ENCODE measurements around the gene CEP68. TPM values are rescaled to one million over a fixed set of nuclear protein-coding genes. Genes with fewer than 3 reads are reported as not detected.

The CEP68 gene
- total RNA-seq, 1 experiment from 2014 or later: 7.2 TPM

DNA sequence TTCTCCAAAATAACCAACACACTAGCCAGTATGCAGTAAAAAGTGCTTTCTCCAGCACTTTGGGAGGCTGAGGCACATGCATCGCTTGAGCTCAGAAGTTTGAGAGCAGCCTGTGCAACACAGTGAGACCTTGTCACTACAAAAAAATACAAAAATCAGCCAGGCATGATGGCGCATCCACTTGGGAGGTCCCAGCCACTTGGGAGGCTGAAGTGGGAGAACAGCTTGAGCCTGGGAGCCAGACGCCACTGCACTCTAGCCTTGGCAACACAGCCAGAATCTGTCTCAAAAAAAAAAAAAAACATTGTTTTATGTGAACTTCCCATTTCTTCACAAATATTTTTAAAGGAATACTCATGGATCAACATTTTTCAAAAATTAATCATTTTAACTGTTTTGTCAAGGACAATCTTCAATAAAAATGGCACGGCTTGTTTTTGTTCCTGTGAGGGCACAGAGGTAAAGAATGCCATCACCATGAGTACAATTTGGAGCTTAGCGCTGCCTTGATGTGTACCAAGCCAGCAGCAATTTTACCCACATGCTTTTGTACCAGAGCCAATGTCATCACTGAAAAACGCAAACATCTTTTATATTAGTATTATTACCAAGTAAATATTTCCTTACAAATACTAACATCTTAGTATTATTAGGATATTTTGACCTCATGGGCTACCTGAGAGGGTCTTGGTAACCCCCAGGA lies 46.9 kb downstream of the CEP68 start:
- CTCF ChIA-PET: interaction anchor here (1.1 kb wide), 1 partner anchor 32 kb away, joined by 5 read pairs; no protein-coding TSS in a partner anchor
- Mint-ChIP-seq H3K4me1 (ENCODE audit: insufficient read depth, unreplicated experiment) (no peaks in the 10 kb centered on the region), H3K4me3 (ENCODE audit: unreplicated experiment) (no peak overlapping the region), H3K36me3 (ENCODE audit: insufficient read depth, unreplicated experiment) (peaks cover 70% of the 10 kb centered on the region), H3K27me3 (ENCODE audit: insufficient read depth, unreplicated experiment) (no peaks in the 10 kb centered on the region), H3K9me3 (ENCODE audit: unreplicated experiment) (no peaks in the 10 kb centered on the region), H3K27ac (ENCODE audit: low read depth, unreplicated experiment) (no peak overlapping the region)
- no peak for DNase-seq (ENCODE audit: unreplicated experiment)
- TF ChIP-seq, protein P1, sequence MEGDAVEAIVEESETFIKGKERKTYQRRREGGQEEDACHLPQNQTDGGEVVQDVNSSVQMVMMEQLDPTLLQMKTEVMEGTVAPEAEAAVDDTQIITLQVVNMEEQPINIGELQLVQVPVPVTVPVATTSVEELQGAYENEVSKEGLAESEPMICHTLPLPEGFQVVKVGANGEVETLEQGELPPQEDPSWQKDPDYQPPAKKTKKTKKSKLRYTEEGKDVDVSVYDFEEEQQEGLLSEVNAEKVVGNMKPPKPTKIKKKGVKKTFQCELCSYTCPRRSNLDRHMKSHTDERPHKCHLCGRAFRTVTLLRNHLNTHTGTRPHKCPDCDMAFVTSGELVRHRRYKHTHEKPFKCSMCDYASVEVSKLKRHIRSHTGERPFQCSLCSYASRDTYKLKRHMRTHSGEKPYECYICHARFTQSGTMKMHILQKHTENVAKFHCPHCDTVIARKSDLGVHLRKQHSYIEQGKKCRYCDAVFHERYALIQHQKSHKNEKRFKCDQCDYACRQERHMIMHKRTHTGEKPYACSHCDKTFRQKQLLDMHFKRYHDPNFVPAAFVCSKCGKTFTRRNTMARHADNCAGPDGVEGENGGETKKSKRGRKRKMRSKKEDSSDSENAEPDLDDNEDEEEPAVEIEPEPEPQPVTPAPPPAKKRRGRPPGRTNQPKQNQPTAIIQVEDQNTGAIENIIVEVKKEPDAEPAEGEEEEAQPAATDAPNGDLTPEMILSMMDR (IDR thresholded peaks at IDR 0.05; ENCODE audit: unreplicated experiment): no peak
- POLR2A ChIA-PET: interaction anchor here (0.6 kb wide), 3 partner anchors 8 to 35 kb away, joined by 3 read pairs; no protein-coding TSS in a partner anchor
- intact Hi-C loops (cut with micrococcal nuclease): no loop called here
- BruUV-seq (replicated peaks): no TSS peak

DNA sequence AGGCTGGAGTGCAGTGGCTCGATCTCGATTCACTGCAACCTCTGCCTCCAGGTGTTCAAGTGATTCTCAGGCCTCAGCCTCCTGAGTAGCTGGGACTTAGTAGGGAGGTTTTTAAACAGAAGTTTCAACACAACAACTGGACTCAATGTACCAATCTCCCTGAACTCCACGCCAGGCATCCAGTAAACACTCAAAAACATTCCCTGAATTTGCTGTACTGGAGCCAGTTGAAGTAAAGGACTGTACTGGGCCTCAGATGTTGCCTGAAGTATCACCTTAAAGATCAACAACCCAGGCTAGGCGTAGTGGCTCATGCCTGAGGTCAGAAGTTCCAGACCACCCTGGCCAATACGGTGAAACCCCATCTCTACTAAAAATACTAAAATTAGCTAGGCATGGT lies 51.3 kb downstream of the CEP68 start:
- Mint-ChIP-seq H3K27ac (ENCODE audit: low read depth, unreplicated experiment) (no peak overlapping the region), H3K4me1 (ENCODE audit: insufficient read depth, unreplicated experiment) (peaks cover 3% of the 10 kb centered on the region), H3K36me3 (ENCODE audit: insufficient read depth, unreplicated experiment) (peaks cover 46% of the 10 kb centered on the region), H3K9me3 (ENCODE audit: unreplicated experiment) (no peaks in the 10 kb centered on the region), H3K27me3 (ENCODE audit: insufficient read depth, unreplicated experiment) (no peaks in the 10 kb centered on the region), H3K4me3 (ENCODE audit: unreplicated experiment) (no peak overlapping the region)
- ChIA-PET POLR2A (no interaction called here), CTCF (interaction anchor here (0.6 kb wide), 1 partner anchor 190 kb away, joined by 4 read pairs; no protein-coding TSS in a partner anchor)
- TF ChIP-seq, protein P1 (IDR thresholded peaks at IDR 0.05; ENCODE audit: unreplicated experiment): no peak
- DNase-seq (ENCODE audit: unreplicated experiment): no peak
- no TSS peak for BruUV-seq (replicated peaks)
- intact Hi-C loops (cut with micrococcal nuclease): no loop called here

DNA sequence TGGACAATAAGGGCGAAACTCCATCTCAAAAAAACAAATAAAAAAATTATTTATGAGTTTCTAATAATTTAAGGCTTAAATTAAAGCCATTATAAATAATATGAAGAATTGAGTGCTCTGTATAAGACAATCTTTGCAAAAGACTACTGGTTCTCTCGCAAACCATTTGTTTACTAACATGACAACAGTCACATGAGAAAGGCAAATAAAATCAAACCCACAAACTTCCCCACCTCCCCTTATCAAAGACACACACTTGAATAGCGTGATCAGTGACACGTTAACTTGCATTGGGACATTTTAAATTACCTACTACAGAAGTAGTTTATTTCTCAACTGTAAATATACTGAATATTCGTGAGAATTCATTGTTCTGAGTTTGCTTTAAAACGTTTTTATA lies 52.6 kb downstream of the CEP68 start:
- CTCF ChIA-PET: no interaction called here
- TF ChIP-seq, protein P1 (IDR thresholded peaks at IDR 0.05; ENCODE audit: unreplicated experiment): no peak
- DNase-seq (ENCODE audit: unreplicated experiment): no peak
- Mint-ChIP-seq H3K27ac (ENCODE audit: low read depth, unreplicated experiment) (no peak overlapping the region), H3K4me1 (ENCODE audit: insufficient read depth, unreplicated experiment) (peaks cover 6% of the 10 kb centered on the region), H3K4me3 (ENCODE audit: unreplicated experiment) (no peak overlapping the region), H3K9me3 (ENCODE audit: unreplicated experiment) (no peaks in the 10 kb centered on the region), H3K36me3 (ENCODE audit: insufficient read depth, unreplicated experiment) (peaks cover 33% of the 10 kb centered on the region), H3K27me3 (ENCODE audit: insufficient read depth, unreplicated experiment) (no peaks in the 10 kb centered on the region)
- intact Hi-C loops (cut with micrococcal nuclease): no loop called here
- no TSS peak for BruUV-seq (replicated peaks)
- POLR2A ChIA-PET: no interaction called here

DNA sequence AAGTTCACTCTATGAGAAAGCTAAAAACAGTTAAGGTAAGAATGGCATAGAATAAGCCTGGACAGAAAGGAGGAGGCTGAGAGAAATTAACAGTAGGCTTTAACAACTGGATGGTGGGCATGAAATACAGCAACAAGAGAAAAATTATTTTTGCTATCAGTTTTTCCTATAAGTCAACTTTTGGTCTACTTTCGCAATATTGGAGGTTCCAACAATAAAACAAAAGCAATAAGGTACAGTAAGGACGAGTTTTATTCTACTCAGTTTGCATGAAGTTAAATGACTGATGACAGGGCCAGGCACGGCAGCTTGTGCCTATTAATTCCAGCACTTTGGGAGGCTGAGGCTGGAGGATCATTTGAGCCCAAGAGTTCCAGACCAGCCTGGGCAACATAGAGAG lies 56.4 kb downstream of the CEP68 start:
- DNase-seq (ENCODE audit: unreplicated experiment): no peak
- Mint-ChIP-seq H3K4me3 (ENCODE audit: unreplicated experiment) (no peak overlapping the region), H3K4me1 (ENCODE audit: insufficient read depth, unreplicated experiment) (peaks cover 6% of the 10 kb centered on the region), H3K27me3 (ENCODE audit: insufficient read depth, unreplicated experiment) (no peaks in the 10 kb centered on the region), H3K9me3 (ENCODE audit: unreplicated experiment) (no peaks in the 10 kb centered on the region), H3K27ac (ENCODE audit: low read depth, unreplicated experiment) (no peak overlapping the region), H3K36me3 (ENCODE audit: insufficient read depth, unreplicated experiment) (peaks cover 27% of the 10 kb centered on the region)
- intact Hi-C loops (cut with micrococcal nuclease): no loop called here
- no TSS peak for BruUV-seq (replicated peaks)
- TF ChIP-seq, protein P1 (IDR thresholded peaks at IDR 0.05; ENCODE audit: unreplicated experiment): no peak
- ChIA-PET POLR2A (interaction anchor here (1.3 to 3.9 kb wide), 3 partner anchors 10 to 44 kb away, joined by 4 to 15 read pairs (median 6); partner anchors contain the start of gene RAB1A), CTCF (interaction anchor here (0.7 to 2.6 kb wide), 4 partner anchors 10 to 48 kb away, joined by 3 to 7 read pairs (median 4); no protein-coding TSS in a partner anchor)

All from MCF 10A (cell line).